Chondrocyte (in vitro differentiated cells): ENCODE results near the gene PRUNE2. TPM values are rescaled to one million over a fixed set of nuclear protein-coding genes. Genes with fewer than 3 reads are reported as not detected.

Experiments used
- DNase-seq: peaks from one replicate; pipeline ENCODE4 v3.0.0; 2021; ENCODE audit warnings: mixed read lengths, low spot score
- H3K27ac Mint-ChIP-seq: one replicate; pipeline ENCODE4 v1.8.0; 2021; ENCODE audit warnings: mild to moderate bottlenecking, moderate library complexity, mixed read lengths; ENCODE audit not compliant: unreplicated experiment
- H3K27me3 Mint-ChIP-seq: 2 replicates; pipeline ENCODE4 v1.8.0; 2021; ENCODE audit warnings: low read depth, mixed read lengths
- H3K36me3 Mint-ChIP-seq: 2 replicates; pipeline ENCODE4 v1.8.0; 2021; ENCODE audit warnings: low read depth, mixed read lengths
- H3K4me1 Mint-ChIP-seq: 2 replicates; pipeline ENCODE4 v1.8.0; 2021; ENCODE audit warnings: low read depth, mild to moderate bottlenecking, mixed read lengths
- H3K4me3 Mint-ChIP-seq: one replicate; pipeline ENCODE4 v1.8.0; 2021; ENCODE audit warnings: mild to moderate bottlenecking, moderate library complexity, mixed read lengths; ENCODE audit not compliant: unreplicated experiment
- H3K9me3 Mint-ChIP-seq: 2 replicates; pipeline ENCODE4 v1.8.0; 2021; ENCODE audit warnings: low read depth, mixed read lengths
- CTCF ChIP-seq: fragments of 200-600 bp; sonication (generic); IDR thresholded peaks from 2 replicates; pipeline ENCODE4 v1.5.0; 2021; ENCODE audit warnings: antibody characterized with exemption, mild to moderate bottlenecking, moderate library complexity
- total RNA-seq: library from RNA; stranded (reverse); gene quantifications from 3 replicates; pipeline ENCODE4 v1.2.1, GENCODE V29; 2021

Gene PRUNE2
- total RNA-seq, 1 donor from 2014 or later: 10.5 TPM

GRCh38 chr9:76619197-76619596, 286.7 kb downstream of the PRUNE2 start:
- no peak for TF ChIP-seq CTCF
- peak overlapping the region; percentile 87 for H3K27ac Mint-ChIP-seq
- H3K4me3 Mint-ChIP-seq: no peak overlapping the region

GRCh38 chr9:76618762-76619161, 287.2 kb downstream of the PRUNE2 start:
- H3K36me3 Mint-ChIP-seq: peaks cover 1% of the 10 kb centered on the region
- no peak for DNase-seq
- no peaks in the 10 kb centered on the region for H3K9me3 Mint-ChIP-seq
- peak overlapping the region; percentile 87 for H3K27ac Mint-ChIP-seq
- no peak for TF ChIP-seq CTCF
- H3K27me3 Mint-ChIP-seq: no peaks in the 10 kb centered on the region
- H3K4me1 Mint-ChIP-seq: peaks cover 43% of the 10 kb centered on the region
- H3K4me3 Mint-ChIP-seq: no peak overlapping the region

More at GRCh38 chr9:76619197-76619596, 286.7 kb downstream of the PRUNE2 start:
- no peak for DNase-seq
- Mint-ChIP-seq H3K9me3 (no peaks in the 10 kb centered on the region), H3K4me1 (peaks cover 47% of the 10 kb centered on the region), H3K36me3 (peaks cover 1% of the 10 kb centered on the region), H3K27me3 (no peaks in the 10 kb centered on the region)

GRCh38 chr9:76617497-76618175, 288.3 kb downstream of the PRUNE2 start:
- H3K4me3 Mint-ChIP-seq: no peak overlapping the region
- no peak for TF ChIP-seq CTCF
- H3K4me1 Mint-ChIP-seq: peaks cover 41% of the 10 kb centered on the region
- H3K27me3 Mint-ChIP-seq: no peaks in the 10 kb centered on the region
- no peak overlapping the region for H3K27ac Mint-ChIP-seq
- H3K36me3 Mint-ChIP-seq: peaks cover 1% of the 10 kb centered on the region
- H3K9me3 Mint-ChIP-seq: no peaks in the 10 kb centered on the region
- no peak for DNase-seq

GRCh38 chr9:76616780-76617179, 289.1 kb downstream of the PRUNE2 start:
- no peaks in the 10 kb centered on the region for H3K9me3 Mint-ChIP-seq
- TF ChIP-seq CTCF: no peak
- no peak overlapping the region for H3K27ac Mint-ChIP-seq

GRCh38 chr9:76615177-76615603, 290.7 kb downstream of the PRUNE2 start:
- Mint-ChIP-seq H3K9me3 (no peaks in the 10 kb centered on the region), H3K27me3 (no peaks in the 10 kb centered on the region), H3K4me1 (peaks cover 31% of the 10 kb centered on the region), H3K27ac (no peak overlapping the region), H3K36me3 (peaks cover 2% of the 10 kb centered on the region), H3K4me3 (no peak overlapping the region)
- no peak for DNase-seq
- no peak for TF ChIP-seq CTCF

More at GRCh38 chr9:76616780-76617179, 289.1 kb downstream of the PRUNE2 start:
- Mint-ChIP-seq H3K4me3 (no peak overlapping the region), H3K4me1 (peaks cover 41% of the 10 kb centered on the region), H3K27me3 (no peaks in the 10 kb centered on the region), H3K36me3 (peaks cover 2% of the 10 kb centered on the region)
- no peak for DNase-seq
